H9 (cell line): ENCODE data around the gene FAM53A. TPM values are rescaled to one million over a fixed set of nuclear protein-coding genes. Genes with fewer than 3 reads are reported as not detected.

Experiments used
- DNase-seq: peaks from one replicate; pipeline ENCODE4 v3.0.0-alpha.2; 2017
- H2AFZ ChIP-seq: one replicate; pipeline ENCODE4 v1.6.1; 2013; ENCODE audit warnings: mild to moderate bottlenecking, low read length, control low read depth, moderate library complexity
- H2AK5ac ChIP-seq: 2 replicates; pipeline ENCODE4 v1.6.1; 2013; ENCODE audit warnings: low read length, control low read depth, mixed read lengths; ENCODE audit not compliant: insufficient read length
- H2BK120ac ChIP-seq: one replicate; pipeline ENCODE4 v1.6.1; 2013; ENCODE audit warnings: low read depth, mild to moderate bottlenecking, low read length, control low read depth, inconsistent platforms; ENCODE audit not compliant: poor library complexity, severe bottlenecking
- H2BK12ac ChIP-seq: 2 replicates; pipeline ENCODE4 v1.6.1; 2013; ENCODE audit warnings: low read length, control low read depth, mixed read lengths, low read depth; ENCODE audit not compliant: insufficient read length
- H2BK15ac ChIP-seq: 2 replicates; pipeline ENCODE4 v1.6.1; 2013; ENCODE audit warnings: low read depth, low read length, control low read depth
- H2BK20ac ChIP-seq: one replicate; pipeline ENCODE4 v1.6.1; 2013; ENCODE audit warnings: low read depth, mild to moderate bottlenecking, low read length, control low read depth, inconsistent platforms; ENCODE audit not compliant: poor library complexity, severe bottlenecking
- H2BK5ac ChIP-seq: 2 replicates; pipeline ENCODE4 v1.6.1; 2013; ENCODE audit warnings: low read length, control low read depth, mixed read lengths; ENCODE audit not compliant: insufficient read length
- H3K14ac ChIP-seq: 2 replicates; pipeline ENCODE4 v1.6.1; 2013; ENCODE audit warnings: low read length, control low read depth; ENCODE audit not compliant: insufficient read depth
- H3K18ac ChIP-seq: 2 replicates; pipeline ENCODE4 v1.6.1; 2013; ENCODE audit warnings: low read depth, mild to moderate bottlenecking, mixed read lengths, low read length, control low read depth; ENCODE audit not compliant: insufficient read length
- H3K23ac ChIP-seq: 2 replicates; pipeline ENCODE4 v1.6.1; 2013; ENCODE audit warnings: low read length, control low read depth, mixed read lengths, low read depth; ENCODE audit not compliant: insufficient read length
- H3K23me2 ChIP-seq: 2 replicates; pipeline ENCODE4 v1.6.1; 2013; ENCODE audit warnings: low read depth, mild to moderate bottlenecking, mixed read lengths, low read length, control low read depth; ENCODE audit not compliant: insufficient read length, poor library complexity, severe bottlenecking
- H3K27ac ChIP-seq: 2 replicates; pipeline ENCODE4 v1.5.1; 2013; ENCODE audit warnings: low read length, control low read depth, mixed read lengths, low read depth; ENCODE audit not compliant: insufficient read length
- H3K27me3 ChIP-seq: 2 replicates; pipeline ENCODE4 v1.6.1; 2013; ENCODE audit warnings: low read length, control low read depth, inconsistent platforms; ENCODE audit not compliant: insufficient read depth
- H3K4ac ChIP-seq: 2 replicates; pipeline ENCODE4 v1.6.1; 2013; ENCODE audit warnings: low read depth, mild to moderate bottlenecking, control low read depth, inconsistent platforms, low read length, moderate library complexity
- H3K4me1 ChIP-seq: 2 replicates; pipeline ENCODE4 v1.6.1; 2013; ENCODE audit warnings: low read length, control low read depth, inconsistent platforms; ENCODE audit not compliant: insufficient read depth
- H3K4me2 ChIP-seq: 2 replicates; pipeline ENCODE4 v1.6.1; 2013; ENCODE audit warnings: low read length, control low read depth, mixed read lengths; ENCODE audit not compliant: insufficient read length, insufficient read depth
- H3K56ac ChIP-seq: 2 replicates; pipeline ENCODE4 v1.6.1; 2013; ENCODE audit warnings: low read depth, mild to moderate bottlenecking, mixed read lengths, low read length, control low read depth; ENCODE audit not compliant: insufficient read length
- H3K79me1 ChIP-seq: 2 replicates; pipeline ENCODE4 v1.6.1; 2013; ENCODE audit warnings: low read depth, mild to moderate bottlenecking, moderate library complexity, low read length, control low read depth, inconsistent platforms; ENCODE audit not compliant: insufficient read depth, poor library complexity, severe bottlenecking
- H3K79me2 ChIP-seq: 2 replicates; pipeline ENCODE4 v1.6.1; 2013; ENCODE audit warnings: low read length, control low read depth, inconsistent platforms; ENCODE audit not compliant: insufficient read depth
- H3K9ac ChIP-seq: 2 replicates; pipeline ENCODE4 v1.6.1; 2013; ENCODE audit warnings: low read length, control low read depth, mixed read lengths; ENCODE audit not compliant: insufficient read length; ENCODE audit errors: extremely low read depth
- H3K9me3 ChIP-seq: one replicate; pipeline ENCODE4 v1.6.1; 2013; ENCODE audit warnings: low read depth, low read length, inconsistent platforms; ENCODE audit not compliant: control insufficient read depth
- H3T11ph ChIP-seq: one replicate; pipeline ENCODE4 v1.6.1; 2013; ENCODE audit warnings: mild to moderate bottlenecking, low read length, control low read depth, inconsistent platforms
- H4K20me1 ChIP-seq: one replicate; pipeline ENCODE4 v1.6.1; 2013; ENCODE audit not compliant: control insufficient read depth, insufficient read length, insufficient read depth
- H4K5ac ChIP-seq: 2 replicates; pipeline ENCODE4 v1.6.1; 2013; ENCODE audit warnings: low read depth, mild to moderate bottlenecking, mixed read lengths, low read length, control low read depth; ENCODE audit not compliant: insufficient read length
- H4K8ac ChIP-seq: replicated peaks from 2 replicates; pipeline ENCODE4 v1.6.1; 2013; ENCODE audit warnings: low read length, control low read depth, mixed read lengths, low read depth; ENCODE audit not compliant: insufficient read length
- H4K91ac ChIP-seq: 2 replicates; pipeline ENCODE4 v1.6.1; 2013; ENCODE audit warnings: low read depth, mild to moderate bottlenecking, moderate library complexity, mixed read lengths, low read length, control low read depth; ENCODE audit not compliant: insufficient read length
- H3K27ac Mint-ChIP-seq, 3 experiments: 2 replicates in 2 of 3; 3 replicates in 1 of 3; pipeline ENCODE4 v1.8.0; 2020 to 2021; ENCODE audit warnings: mixed read lengths in 3 of 3, mild to moderate bottlenecking in 1 of 3, moderate library complexity in 1 of 3
- H3K27me3 Mint-ChIP-seq: 2 replicates; pipeline ENCODE4 v1.8.0; 2021; ENCODE audit warnings: low read depth, mild to moderate bottlenecking, moderate library complexity, mixed read lengths
- H3K36me3 Mint-ChIP-seq, 3 experiments: 2 replicates in 2 of 3; 3 replicates in 1 of 3; pipeline ENCODE4 v1.8.0; 2020 to 2021; ENCODE audit warnings: low read depth in 3 of 3, mixed read lengths in 3 of 3; ENCODE audit not compliant: insufficient read depth in 1 of 3
- H3K4me1 Mint-ChIP-seq, 2 experiments: 2 replicates each; pipeline ENCODE4 v1.8.0; 2020; ENCODE audit warnings: mixed read lengths in 2 of 2
- H3K4me3 Mint-ChIP-seq, 2 experiments: 2 replicates in 1 of 2; 3 replicates in 1 of 2; pipeline ENCODE4 v1.8.0; 2020 to 2021; ENCODE audit warnings: mild to moderate bottlenecking in 2 of 2, mixed read lengths in 2 of 2, moderate library complexity in 1 of 2
- H3K9me3 Mint-ChIP-seq, 2 experiments: 2 replicates in 1 of 2; 3 replicates in 1 of 2; pipeline ENCODE4 v1.8.0; 2020; ENCODE audit warnings: mild to moderate bottlenecking in 2 of 2, mixed read lengths in 2 of 2, moderate library complexity in 1 of 2
- WGBS: extraction: QIAGEN DNeasy Blood & Tissue Kit; methylation state at CpG from one replicate; pipeline ENCODE4 v1.1.7; 2013; ENCODE audit warnings: missing lambda C conversion rate, low lambda C conversion rate, mixed read lengths; ENCODE audit not compliant: insufficient read length; ENCODE audit errors: extremely low coverage; 5-methylcytosine and 5-hydroxymethylcytosine counted together
- total RNA-seq: library from RNA; stranded (reverse); gene quantifications from 2 replicates; pipeline ENCODE4 v1.2.1, GENCODE V29; 2021
- TF ChIP-seq, protein P1 (sequence below): fragments of 200-600 bp; sonication (generic); conservative IDR thresholded peaks from 3 replicates; pipeline ENCODE4 v1.8.0; 2021; ENCODE audit warnings: antibody characterized with exemption, mild to moderate bottlenecking

The FAM53A gene
- total RNA-seq, 1 experiment from 2014 or later: 2.4 TPM

DNA sequence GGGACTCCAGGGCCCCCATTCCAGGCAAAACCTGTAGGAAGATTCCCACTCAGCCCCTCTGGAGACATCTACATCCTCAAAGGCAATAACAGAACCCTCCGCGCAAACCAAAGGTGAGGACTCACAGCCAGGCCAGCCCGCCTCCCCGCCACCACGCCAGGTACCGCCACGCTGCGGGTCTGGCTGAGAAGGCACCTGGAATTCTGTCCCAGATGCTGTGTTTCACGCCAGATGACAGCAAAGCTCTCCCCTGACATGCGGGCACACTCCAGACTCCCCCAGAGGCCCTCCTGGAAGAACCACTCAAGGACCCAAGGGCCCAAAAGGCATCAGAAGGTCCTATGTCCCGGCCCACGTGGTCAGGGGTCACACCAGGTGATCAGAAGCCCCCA, 59.6 kb downstream of the FAM53A start:
- H2BK20ac ChIP-seq: no peak overlapping the region
- H3K23me2 ChIP-seq: no peaks in the 10 kb centered on the region
- Mint-ChIP-seq H3K36me3 (no peaks in the 10 kb centered on the region; a peak in 2 of 7 replicates), H3K27me3 (no peaks in the 10 kb centered on the region; the same call in 1 of the 2 replicates), H3K4me3 (no peak overlapping the region; a peak in 1 of 5 replicates), H3K4me1 (no peaks in the 10 kb centered on the region), H3K27ac (no peak overlapping the region), H3K9me3 (peaks cover 6 to 20% of the 10 kb centered on the region in 2 experiments; a peak in 3 of 5 replicates)
- H4K91ac ChIP-seq: no peak overlapping the region
- no peaks in the 10 kb centered on the region for H3K4me1 ChIP-seq
- H2BK12ac ChIP-seq: no peak overlapping the region
- no peak overlapping the region for H2AK5ac ChIP-seq
- no peak overlapping the region for H4K8ac ChIP-seq
- no peak overlapping the region for H3K56ac ChIP-seq
- no peak overlapping the region for H3K18ac ChIP-seq
- H4K5ac ChIP-seq: no peak overlapping the region
- H3K23ac ChIP-seq: no peak overlapping the region
- DNase-seq: no peak
- no peaks in the 10 kb centered on the region for H4K20me1 ChIP-seq
- no peak overlapping the region for H2BK120ac ChIP-seq
- no CpG with 5 or more reads among the region's 12 CpGs for WGBS
- H2BK15ac ChIP-seq: no peak overlapping the region
- H2AFZ ChIP-seq: no peak overlapping the region
- H3K4me2 ChIP-seq: no peak overlapping the region
- H3K4ac ChIP-seq: no peak overlapping the region
- H3K27me3 ChIP-seq: no peaks in the 10 kb centered on the region
- H3K79me1 ChIP-seq: no peaks in the 10 kb centered on the region
- no peaks in the 10 kb centered on the region for H3K79me2 ChIP-seq
- H3K9ac ChIP-seq: no peak overlapping the region
- no peak overlapping the region for H3K27ac ChIP-seq
- H2BK5ac ChIP-seq: no peak overlapping the region
- H3T11ph ChIP-seq: no peak overlapping the region
- TF ChIP-seq, protein P1, sequence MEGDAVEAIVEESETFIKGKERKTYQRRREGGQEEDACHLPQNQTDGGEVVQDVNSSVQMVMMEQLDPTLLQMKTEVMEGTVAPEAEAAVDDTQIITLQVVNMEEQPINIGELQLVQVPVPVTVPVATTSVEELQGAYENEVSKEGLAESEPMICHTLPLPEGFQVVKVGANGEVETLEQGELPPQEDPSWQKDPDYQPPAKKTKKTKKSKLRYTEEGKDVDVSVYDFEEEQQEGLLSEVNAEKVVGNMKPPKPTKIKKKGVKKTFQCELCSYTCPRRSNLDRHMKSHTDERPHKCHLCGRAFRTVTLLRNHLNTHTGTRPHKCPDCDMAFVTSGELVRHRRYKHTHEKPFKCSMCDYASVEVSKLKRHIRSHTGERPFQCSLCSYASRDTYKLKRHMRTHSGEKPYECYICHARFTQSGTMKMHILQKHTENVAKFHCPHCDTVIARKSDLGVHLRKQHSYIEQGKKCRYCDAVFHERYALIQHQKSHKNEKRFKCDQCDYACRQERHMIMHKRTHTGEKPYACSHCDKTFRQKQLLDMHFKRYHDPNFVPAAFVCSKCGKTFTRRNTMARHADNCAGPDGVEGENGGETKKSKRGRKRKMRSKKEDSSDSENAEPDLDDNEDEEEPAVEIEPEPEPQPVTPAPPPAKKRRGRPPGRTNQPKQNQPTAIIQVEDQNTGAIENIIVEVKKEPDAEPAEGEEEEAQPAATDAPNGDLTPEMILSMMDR: no peak
- H3K9me3 ChIP-seq: no peaks in the 10 kb centered on the region
- H3K14ac ChIP-seq: no peak overlapping the region
